GM18517 (cell line): ENCODE data around the gene MAPK8.
"Not testable (repeated sequence)": the region's sequence is repeated elsewhere in the genome, so short reads cannot be mapped to it uniquely, and the experiment has no call there.

Source experiments
- ATAC-seq: cut with Tn5 transposase; IDR thresholded peaks from one replicate; pipeline ENCODE4 v1.9.1; 2021; ENCODE audit warnings: mild to moderate bottlenecking, moderate library complexity; ENCODE audit not compliant: unreplicated experiment

MAPK8 gene

DNA sequence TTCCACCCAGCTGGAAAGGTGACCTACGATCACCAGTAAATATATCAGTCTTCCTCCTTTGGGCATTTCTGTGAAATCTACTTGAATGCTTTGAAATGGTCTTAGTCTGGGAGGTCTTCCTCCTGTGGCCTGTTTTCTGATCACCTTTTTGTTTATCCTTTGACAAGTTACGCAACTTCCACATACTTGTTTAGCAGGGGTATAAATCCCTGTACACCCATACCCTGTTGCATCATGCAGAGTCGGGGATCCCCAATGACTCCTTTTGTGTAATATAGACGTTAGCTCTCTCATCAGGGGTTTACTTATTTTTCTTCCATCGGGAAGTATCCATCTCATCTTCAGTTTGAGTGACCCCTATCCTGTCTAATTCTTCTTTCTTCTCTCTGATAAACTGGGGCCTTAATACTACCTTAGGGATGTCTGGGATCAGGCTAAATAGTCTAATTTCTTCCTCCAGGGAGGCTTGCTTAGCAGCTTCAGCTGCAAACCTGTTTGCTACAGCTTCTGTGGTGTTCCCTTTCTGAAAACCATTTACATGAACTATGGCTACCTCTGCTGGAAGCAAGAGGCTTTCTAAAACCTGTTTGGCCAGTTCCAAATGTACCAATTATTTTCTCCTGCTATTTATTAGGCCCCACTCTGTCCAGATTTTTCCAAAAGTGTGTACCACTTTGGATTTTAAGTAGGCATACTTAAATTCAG is 25.8 kb downstream of the MAPK8 start:
- ATAC-seq = no peak

DNA sequence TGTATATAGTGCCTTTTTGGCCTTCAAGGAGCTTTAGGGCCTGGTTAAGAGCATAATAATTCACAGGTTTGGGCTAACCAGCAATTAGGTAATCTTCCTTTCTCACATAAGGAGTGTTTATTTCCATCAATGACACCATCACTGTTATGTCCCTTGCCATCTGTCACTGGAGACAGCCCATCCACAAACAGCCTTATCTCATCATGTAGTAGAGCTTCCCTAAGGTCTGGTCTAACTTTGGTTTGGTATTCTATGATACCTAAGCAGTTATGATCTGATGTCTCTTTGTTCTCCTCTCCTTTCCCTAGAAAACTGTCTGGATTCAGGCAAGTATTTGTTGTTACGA is 26.4 kb downstream of the MAPK8 start:
- no peak for ATAC-seq

DNA sequence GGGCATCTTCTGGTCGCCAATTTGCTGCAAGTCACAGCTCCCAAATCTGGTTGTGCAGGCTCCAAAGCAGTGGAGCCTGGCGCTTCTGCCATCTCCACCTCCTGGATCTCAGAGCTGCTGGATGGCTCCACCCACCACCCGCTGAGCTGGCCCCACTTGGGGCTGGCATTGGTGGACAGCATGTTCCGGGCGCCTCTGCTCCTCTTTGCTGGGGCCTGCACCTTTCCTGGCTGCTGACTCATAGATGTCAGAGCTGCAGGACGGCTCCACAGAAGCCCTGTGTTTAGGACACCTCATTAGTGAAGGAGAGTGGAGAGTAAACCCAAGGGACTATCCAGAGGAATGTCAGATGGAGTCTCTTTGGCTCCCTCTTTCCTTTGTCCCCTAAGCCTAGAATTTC is 27.4 kb downstream of the MAPK8 start:
- ATAC-seq = no peak

DNA sequence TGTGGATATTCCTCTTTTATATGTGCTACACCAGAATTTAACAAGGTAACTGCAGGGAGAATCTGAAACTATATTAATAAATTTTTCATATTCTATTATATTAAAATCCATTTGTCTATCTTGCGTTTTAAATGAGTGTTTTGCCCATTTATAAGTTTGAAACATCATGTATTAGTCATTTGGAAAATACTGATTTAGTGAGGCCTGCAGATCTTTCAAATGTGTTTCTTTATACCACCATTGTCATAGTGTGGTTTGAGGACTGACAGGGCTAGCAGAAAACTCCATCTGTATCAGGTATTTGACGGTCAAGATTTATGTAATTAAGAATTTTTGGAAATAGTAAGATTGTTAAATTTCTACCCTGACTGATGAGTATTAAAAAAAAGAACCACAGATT is 29.3 kb downstream of the MAPK8 start:
- ATAC-seq = no peak

DNA sequence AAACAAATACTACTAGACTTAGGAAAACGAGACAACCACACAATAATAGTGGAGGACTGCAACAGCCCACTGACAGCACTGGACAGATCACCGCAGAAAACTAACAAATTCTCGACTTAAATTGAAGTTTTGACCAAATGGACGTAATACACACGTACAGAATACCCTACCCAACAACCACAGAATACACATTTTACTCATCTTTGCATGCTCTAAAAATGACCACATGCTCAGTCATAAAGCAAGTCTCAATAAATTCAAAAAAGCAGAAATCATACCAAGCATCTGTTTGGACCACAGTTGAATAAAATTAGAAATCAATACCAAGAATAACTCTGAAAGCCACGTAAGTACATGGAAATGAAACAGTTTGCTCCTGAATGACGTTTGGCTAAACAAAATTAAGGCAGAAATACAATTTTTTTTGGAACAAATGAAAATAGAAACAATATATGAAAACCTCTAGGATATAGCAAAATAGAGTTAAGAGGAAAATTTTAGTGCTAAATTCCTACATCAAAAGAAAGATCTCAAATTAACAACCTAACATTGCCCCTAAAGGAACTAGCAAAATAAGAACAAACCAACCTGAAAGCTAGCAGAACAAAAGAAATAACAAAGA is 30.6 kb downstream of the MAPK8 start:
- peak; percentile 96 for ATAC-seq

DNA sequence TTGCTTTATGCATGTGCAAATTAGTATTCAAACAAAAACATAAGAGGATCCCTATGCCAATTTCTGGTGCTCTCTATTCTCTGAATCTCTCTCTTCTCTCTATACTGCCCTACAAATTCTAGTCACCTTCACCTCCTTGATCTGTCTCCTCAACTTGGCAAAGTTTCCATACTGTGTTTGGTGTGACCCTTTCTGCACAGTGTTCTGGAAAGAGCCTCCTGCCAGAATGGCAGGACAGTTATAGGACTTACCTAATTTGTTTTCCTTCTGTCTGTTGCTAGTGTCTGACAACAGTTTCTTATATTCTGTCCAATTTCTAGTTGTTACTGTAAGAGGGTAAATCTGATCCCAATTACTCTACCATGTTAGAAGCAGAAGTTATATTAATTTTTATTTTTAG is 34.3 kb downstream of the MAPK8 start:
- no peak for ATAC-seq

DNA sequence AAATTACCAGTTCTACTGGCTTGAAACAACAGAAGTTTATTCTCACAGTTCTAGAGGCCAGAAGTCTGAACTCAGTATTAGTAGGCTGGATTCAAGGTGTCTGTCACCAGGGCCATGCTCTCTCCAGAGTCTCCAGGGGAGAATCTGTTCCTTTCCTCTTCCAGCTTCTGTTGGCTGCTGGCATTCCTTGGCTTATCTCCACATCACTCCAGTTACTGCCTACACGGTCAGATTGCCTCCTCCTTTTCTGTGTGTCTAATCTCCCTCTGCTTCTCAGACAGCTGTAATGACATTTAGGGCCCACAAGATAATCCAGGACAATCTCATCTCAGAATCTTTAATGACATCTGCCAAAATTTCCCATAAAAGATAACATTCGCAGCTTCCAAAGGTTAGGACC is 36.6 kb downstream of the MAPK8 start:
- no peak for ATAC-seq

DNA sequence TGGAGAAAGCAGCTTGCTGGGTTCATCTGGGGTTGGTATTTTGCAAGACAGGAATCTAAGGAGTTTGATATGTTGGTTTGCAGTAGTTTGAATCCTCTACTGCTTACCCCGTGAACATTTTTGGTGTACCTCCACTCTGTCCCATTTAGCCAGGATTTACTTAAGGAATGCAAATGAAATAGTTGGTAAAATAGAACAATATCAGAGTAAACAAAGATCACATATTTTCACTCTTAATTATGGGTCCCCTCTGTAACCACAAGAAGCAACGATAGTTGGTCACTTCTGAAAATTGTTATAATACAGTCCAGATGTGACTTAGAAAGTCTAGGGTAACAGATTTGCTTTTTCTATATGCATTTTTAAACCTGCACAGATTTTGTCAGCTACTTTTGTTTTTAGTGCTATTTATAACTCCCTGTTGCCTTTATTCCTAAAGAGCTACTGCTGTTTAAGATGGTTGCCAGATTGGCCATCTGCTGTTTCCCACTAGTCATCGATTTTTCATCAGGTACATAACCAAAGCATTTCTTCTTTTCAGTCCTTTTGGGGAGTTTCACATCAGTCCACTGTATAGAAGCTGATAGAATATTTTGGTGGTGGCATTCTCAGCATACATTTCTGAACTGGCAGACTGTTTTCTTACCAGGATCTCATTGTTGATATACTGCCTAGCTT is 37.6 kb downstream of the MAPK8 start:
- ATAC-seq = no peak

DNA sequence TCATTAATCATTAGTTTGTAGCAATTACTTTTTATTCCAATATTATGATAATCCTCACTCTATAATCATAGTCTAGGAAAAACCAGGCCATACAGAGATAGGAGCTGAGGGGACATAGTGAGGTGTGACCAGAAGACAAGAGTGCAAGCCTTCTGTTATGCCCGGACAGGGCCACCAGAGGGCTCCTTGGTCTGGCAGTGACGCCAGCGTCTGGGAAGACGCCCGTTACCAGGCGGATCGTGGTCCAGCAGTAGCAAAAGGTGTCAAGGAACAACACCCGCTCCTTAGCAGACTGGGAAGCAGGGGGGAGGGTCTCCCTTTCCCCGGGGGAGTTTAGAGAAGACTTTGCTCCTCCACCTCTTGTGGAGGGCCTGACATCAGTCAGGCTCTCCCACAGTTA is 39.8 kb downstream of the MAPK8 start:
- not testable (repeated sequence) for ATAC-seq

DNA sequence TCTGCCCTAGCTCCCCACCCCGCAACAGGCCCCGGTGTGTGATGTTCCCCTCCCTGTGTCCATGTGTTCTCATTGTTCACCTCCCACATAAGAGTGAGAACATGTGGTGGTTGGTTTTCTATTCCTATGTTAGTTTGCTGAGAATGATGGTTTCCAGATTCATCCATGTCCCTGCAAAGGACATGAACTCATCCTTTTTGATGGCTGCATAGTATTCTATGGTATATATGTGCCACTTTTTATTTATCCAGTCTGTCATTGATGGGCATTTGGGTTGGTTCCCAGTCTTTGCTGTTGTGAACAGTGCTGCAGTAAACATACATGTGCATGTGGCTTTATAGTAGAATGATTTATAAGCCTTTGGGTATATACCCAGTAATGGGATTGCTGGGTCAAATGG is 41.1 kb downstream of the MAPK8 start:
- not testable (repeated sequence) for ATAC-seq

DNA sequence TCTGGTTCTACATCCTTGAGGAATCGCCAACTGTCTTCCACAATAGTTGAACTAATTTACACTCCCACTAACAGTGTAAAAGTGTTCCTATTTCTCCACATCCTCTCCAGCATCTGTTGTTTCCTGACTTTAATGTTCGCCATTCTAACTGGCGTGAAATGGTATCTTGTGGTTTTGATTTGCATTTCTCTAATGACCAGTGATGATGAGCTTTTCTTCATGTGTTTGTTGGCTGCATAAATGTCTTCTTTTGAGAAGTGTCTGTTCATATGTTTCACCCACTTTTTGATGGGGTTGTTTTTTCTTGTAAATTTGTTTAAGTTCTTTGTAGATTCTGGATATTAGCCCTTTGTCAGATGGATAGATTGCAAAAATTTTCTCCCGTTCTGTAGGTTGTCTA is 41.5 kb downstream of the MAPK8 start:
- not testable (repeated sequence) for ATAC-seq

DNA sequence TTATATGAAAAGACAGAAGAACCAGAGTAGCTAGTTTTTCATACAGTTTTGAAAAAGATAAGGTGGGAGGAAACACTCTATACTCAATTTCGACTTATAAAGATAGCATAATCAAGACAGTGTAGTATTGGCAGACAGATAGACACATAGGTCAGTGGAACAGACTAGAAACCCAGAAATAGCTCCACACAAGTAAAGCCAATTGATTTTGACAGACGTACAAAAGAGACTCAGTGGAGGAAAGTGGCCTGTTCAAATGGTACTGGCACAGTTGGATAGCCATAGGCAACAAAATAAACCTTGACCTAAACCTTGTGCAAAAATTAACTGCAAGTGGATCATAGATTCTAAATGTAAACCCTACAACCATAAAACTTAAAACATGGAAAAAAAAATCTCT is 46.8 kb downstream of the MAPK8 start:
- ATAC-seq = no peak

DNA sequence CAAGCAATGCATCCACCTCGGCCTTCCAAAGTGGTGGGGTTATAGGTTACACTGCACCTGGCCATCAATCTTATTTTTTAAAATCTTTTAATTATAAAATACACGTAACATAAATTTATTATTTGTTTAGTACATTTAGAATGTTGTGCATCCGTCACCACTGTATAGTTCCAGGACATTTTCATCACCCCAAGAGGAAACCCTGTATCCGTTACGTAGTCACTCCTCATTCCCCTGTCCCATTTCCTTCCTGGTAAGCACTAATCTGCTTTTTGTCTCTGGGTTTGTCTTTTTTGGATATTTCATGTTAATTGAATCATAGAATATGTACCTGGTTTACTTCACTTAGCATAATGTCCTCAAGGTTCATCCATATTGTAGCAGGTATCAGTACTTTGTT is 51.2 kb downstream of the MAPK8 start:
- no peak for ATAC-seq

DNA sequence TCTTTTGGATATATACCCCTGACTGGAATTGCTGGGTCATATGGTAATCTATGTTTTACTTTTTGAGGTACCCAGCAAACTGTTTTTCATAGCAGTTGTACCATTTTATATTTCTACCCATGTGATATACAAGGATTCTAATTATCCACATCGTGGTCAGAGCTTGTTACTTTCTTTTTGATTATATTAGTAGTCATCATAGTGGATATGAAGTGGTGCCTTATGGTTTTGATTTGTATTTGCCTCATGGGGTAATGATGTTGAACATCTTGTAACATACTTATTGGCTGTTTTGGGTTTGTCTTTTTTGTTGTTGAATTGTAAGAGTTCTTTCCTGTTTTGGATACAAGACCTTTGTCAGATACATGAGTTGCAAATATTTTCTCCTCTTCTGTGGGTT is 51.7 kb downstream of the MAPK8 start:
- ATAC-seq = no peak

DNA sequence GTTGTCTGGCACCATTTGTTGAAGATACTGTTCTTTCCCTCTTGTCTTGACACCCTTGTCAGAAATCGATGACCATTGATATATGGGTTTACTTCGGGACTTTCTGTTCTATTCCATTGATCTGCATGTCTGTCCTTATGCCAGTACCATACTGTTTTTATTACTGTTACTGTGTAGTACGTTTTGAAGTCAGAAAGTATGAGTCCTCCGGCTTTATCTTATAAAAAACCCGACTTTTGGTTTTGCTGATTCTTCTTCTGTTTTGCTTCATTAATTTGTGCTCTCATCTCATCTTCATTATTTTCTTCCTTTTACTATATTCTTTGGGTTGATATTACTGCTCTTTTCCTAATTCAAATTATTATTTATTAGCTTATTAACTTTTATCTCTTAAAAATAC is 52.4 kb downstream of the MAPK8 start:
- ATAC-seq = no peak

DNA sequence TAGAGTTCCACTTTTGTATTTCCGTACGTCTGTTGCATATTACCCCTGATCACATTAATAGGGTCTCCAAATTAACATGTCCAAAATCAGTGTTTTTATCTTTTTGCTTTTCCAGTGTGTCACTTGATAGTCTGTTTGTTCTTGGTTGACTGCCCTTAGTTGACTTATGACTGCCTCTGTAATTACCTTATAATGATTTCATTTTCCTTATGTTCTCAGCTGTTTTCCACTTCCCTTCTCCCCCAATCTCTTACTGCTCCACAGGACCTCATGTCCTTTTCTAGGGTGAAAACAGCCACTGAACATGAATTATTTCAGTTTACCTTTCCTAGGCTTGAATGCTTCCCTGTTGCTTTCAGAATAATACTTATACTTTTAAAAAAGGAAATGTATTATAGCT is 54.7 kb downstream of the MAPK8 start:
- ATAC-seq = no peak

DNA sequence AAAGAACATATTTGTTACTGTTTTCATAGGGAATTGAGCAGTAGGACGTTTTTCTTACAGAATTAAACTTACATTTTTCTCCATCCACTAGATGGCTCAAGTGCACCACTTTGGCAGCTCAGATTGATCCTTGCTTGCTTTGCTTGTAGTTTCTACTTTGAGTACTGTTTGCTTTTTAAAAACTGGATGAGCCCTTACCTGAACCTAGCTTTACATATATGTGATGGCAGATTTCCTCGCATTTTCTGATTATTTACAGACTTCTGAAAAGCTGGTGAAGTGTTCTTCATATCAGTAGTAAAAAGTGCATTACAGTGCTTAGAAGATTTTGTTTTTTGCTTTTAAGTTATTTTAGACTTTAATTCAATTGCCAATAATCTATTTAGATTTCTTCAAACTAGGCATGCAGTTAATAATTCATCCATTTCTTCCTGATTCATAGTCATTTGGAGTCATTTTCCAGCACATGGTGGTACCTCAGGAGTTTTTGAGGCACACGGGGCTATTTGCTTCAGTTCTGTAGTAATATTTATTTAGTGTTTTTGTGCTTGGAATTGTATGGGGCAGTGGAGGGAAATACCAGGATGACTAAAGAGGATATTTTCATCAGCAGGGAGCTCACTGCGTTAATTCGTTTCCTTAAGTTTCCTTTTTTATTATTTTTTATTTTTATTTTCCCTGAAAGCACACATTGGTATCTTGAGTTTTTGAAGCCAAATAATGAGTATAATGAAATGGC is 57.3 kb downstream of the MAPK8 start:
- no peak for ATAC-seq

DNA sequence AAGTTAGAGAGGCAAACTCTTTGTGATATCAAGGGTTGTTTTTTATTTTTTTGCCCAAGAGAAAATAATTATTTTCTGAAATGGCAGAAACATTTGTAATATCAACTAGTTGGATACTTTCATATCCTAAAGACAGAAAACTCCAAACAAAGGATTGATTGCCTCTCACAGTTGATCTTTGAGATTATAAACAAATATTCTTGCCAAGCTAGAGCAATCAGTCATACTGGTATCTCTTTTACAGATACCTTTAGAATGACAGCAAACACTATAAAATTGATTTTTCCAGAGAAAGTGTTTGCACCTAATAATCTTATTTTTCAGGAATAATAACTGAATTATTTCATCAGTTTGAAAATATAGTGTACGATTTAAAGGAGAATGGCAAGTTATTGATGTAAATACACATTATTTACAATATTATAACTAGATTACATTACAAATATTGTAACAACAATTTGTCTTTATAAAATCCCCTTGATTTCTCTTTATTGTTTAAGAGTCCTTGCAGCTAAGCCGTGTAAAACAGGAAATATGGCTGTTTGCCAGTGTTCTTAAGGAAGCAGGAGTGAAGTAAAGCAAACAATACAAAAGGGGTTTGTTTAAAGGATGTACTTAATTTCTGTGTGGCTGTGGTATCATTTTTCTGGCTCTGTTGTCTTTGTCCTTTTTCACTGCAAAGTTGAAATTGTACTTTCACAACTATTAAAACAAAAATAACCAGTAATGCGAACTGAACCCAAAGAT is 58.4 kb downstream of the MAPK8 start:
- ATAC-seq = no peak

DNA sequence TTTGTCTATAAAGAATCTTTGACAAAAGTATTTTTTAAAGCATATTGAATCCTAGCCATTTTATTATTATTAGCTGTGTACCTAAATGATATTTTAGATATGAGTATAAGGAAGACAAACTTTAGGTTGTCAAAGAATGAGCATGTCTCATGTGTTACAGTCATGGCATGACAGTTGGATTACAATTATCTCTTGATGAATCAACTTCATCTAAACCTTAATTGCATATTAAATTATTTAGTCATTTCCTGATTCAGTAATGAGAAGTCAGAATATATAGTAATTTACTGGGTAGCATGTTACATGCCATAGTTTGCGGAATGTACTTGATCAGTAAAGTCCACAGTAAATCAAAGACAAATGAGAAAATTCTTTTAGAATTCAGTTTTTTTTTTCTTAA is 59.2 kb downstream of the MAPK8 start:
- no peak for ATAC-seq

DNA sequence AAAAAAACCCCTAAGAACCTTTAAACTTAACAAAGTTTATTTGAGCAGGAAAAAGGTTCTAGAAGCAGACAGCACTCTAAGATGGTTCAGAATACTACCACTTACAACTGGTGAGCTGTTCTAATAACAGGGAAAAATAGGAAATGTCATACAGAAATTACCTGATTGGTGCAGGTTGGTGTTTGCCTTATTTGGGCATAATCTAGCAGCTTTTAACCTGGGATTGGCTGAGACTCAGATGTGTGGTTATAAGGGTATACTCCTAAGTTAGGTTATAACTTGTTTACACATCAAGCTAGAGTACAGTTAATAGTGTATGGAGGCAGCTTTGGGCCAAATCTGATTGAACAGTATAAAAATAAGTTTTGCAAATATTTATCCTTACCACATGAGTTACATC is 59.8 kb downstream of the MAPK8 start:
- ATAC-seq = no peak

DNA sequence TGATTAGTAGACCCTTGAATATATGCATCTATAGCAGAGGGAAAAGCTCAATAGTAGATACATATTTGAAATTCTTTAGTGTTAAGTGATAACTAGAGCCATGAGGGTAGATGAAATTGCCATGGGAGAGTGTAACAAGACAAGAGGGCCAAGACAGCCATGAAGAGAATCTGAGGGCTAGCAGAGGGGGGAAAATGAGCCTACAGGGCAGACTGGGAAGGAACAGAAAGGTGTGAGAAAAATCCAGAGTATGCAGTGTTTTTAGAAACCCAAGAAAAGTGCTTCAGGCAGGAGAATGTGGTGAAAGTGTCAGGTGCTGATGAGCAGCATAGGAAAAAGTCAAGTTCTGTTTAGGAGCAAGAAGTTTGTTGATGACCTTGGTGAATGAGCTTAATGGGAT is 63.0 kb downstream of the MAPK8 start:
- no peak for ATAC-seq
